H1 (cell line): ENCODE results near the gene MBNL2. TPM values are rescaled to one million over a fixed set of nuclear protein-coding genes. Genes with fewer than 3 reads are reported as not detected.

Experiments used
- CTCF ChIA-PET: fragments of 300-600 bp; sonication (Branson Sonifier 250); formaldehyde crosslinking; loops from one replicate; lab custom pipeline; 2021; ENCODE audit not compliant: partially characterized antibody; lab: Charles Lee
- POLR2A ChIA-PET: fragments of 300-600 bp; sonication (Branson Sonifier 250); formaldehyde crosslinking; loops from one replicate; lab custom pipeline; 2021; ENCODE audit warnings: inconsistent platforms; ENCODE audit not compliant: partially characterized antibody; lab: Charles Lee
- DNase-seq, 2 experiments: peaks; one replicate each; pipeline versions ENCODE4 v3.0.0 to v3.0.0-alpha.2; 2010 to 2022; ENCODE audit warnings: low spot score in 2 of 2, low read depth in 1 of 2, mixed read lengths in 1 of 2
- FAIRE-seq: peaks from 2 replicates; lab custom pipeline; 2011; peaks lifted over from hg19 to GRCh38; lab: Jason Lieb, UNC
- H2AFZ ChIP-seq: 2 replicates; pipeline ENCODE4 v1.8.1; 2012; ENCODE audit warnings: low read length, inconsistent platforms
- H2AK5ac ChIP-seq: 2 replicates; pipeline ENCODE4 v1.6.1; 2013; ENCODE audit warnings: low read depth, low read length
- H2BK120ac ChIP-seq: replicated peaks from 2 replicates; pipeline ENCODE3; 2013; ENCODE audit warnings: low read depth, low read length, inconsistent platforms
- H2BK12ac ChIP-seq: 2 replicates; pipeline ENCODE4 v1.6.1; 2013; ENCODE audit warnings: low read depth, low read length
- H2BK15ac ChIP-seq: 2 replicates; pipeline ENCODE4 v1.6.1; 2013; ENCODE audit warnings: low read length
- H2BK20ac ChIP-seq: 2 replicates; pipeline ENCODE4 v1.6.1; 2013; ENCODE audit warnings: low read length
- H2BK5ac ChIP-seq: 2 replicates; pipeline ENCODE4 v1.6.1; 2013; ENCODE audit warnings: low read depth, low read length
- H3K14ac ChIP-seq: 2 replicates; pipeline ENCODE4 v1.6.1; 2013; ENCODE audit warnings: inconsistent platforms; ENCODE audit not compliant: insufficient read length
- H3K18ac ChIP-seq: 2 replicates; pipeline ENCODE4 v1.6.1; 2013; ENCODE audit warnings: low read length; ENCODE audit errors: extremely low read depth
- H3K23ac ChIP-seq: 2 replicates; pipeline ENCODE4 v1.6.1; 2013; ENCODE audit warnings: inconsistent platforms; ENCODE audit not compliant: insufficient read length
- H3K23me2 ChIP-seq: 2 replicates; pipeline ENCODE4 v1.6.1; 2013; ENCODE audit warnings: low read depth, low read length
- H3K27ac ChIP-seq: 2 replicates; pipeline ENCODE4 v1.6.1; 2011; ENCODE audit warnings: low read depth, low read length, inconsistent platforms
- H3K27me3 ChIP-seq, 4 experiments: replicated peaks in 1 of 4; 1 replicate in 1 of 4; 2 replicates in 3 of 4; pipeline versions ENCODE4 v1.6.1 to v1.8.1; 2011 to 2013; ENCODE audit warnings: low read length in 3 of 4, mild to moderate bottlenecking in 3 of 4, inconsistent platforms in 2 of 4, mixed read lengths in 2 of 4, moderate library complexity in 1 of 4; ENCODE audit not compliant: control insufficient read depth in 3 of 4, insufficient read depth in 3 of 4; ENCODE audit errors: extremely low read depth in 1 of 4
- H3K36me3 ChIP-seq, 4 experiments: 2 replicates each; pipeline versions ENCODE4 v1.6.1 to v1.8.1; 2011 to 2013; ENCODE audit warnings: mild to moderate bottlenecking in 4 of 4, low read length in 3 of 4, moderate library complexity in 2 of 4, control low read depth in 1 of 4, inconsistent platforms in 1 of 4; ENCODE audit not compliant: insufficient read depth in 4 of 4, control insufficient read depth in 2 of 4
- H3K4ac ChIP-seq: replicated peaks from 2 replicates; pipeline ENCODE3; 2013; ENCODE audit warnings: low read length, low read depth, mixed read lengths, inconsistent platforms; ENCODE audit not compliant: insufficient read length
- H3K4me1 ChIP-seq, 4 experiments: replicated peaks in 1 of 4; 1 replicate in 1 of 4; 2 replicates in 3 of 4; pipeline versions ENCODE4 v1.6.1 to v1.8.1; 2011 to 2013; ENCODE audit warnings: low read length in 3 of 4, inconsistent platforms in 2 of 4, mixed read lengths in 1 of 4; ENCODE audit not compliant: insufficient read depth in 4 of 4, control insufficient read depth in 3 of 4
- H3K4me2 ChIP-seq, 2 experiments: 2 replicates each; pipeline versions ENCODE4 v1.6.1 to v1.8.1; 2011 to 2013; ENCODE audit warnings: low read depth in 2 of 2, low read length in 2 of 2, control low read depth in 1 of 2, inconsistent platforms in 1 of 2, mild to moderate bottlenecking in 1 of 2; ENCODE audit not compliant: insufficient read depth in 1 of 2
- H3K4me3 ChIP-seq, 4 experiments: fragments of 200-600, 300-600 bp in 1 of 4; sonication (generic), shearing (Covaris generic), sonication (Bioruptor Twin) in 1 of 4; 2 replicates each; pipeline versions ENCODE4 v1.5.1 to v1.8.1; 2011 to 2016; ENCODE audit warnings: low read length in 4 of 4, low read depth in 3 of 4, control low read depth in 2 of 4, inconsistent platforms in 2 of 4, mild to moderate bottlenecking in 2 of 4, mixed read lengths in 1 of 4, moderate library complexity in 1 of 4; ENCODE audit not compliant: insufficient read depth in 2 of 4; ENCODE audit errors: extremely low read depth in 1 of 4
- H3K56ac ChIP-seq: replicated peaks from 2 replicates; pipeline ENCODE3; 2013; ENCODE audit warnings: low read depth, mild to moderate bottlenecking, mixed read lengths, low read length, inconsistent platforms; ENCODE audit not compliant: insufficient read length
- H3K79me1 ChIP-seq: 2 replicates; pipeline ENCODE4 v1.6.1; 2013; ENCODE audit warnings: low read depth, low read length, control low read depth
- H3K79me2 ChIP-seq, 2 experiments: 2 replicates each; pipeline versions ENCODE4 v1.6.1 to v1.8.1; 2012 to 2013; ENCODE audit warnings: low read length in 2 of 2, mild to moderate bottlenecking in 2 of 2, inconsistent platforms in 1 of 2; ENCODE audit not compliant: insufficient read depth in 2 of 2, control insufficient read depth in 1 of 2
- H3K9ac ChIP-seq, 4 experiments: replicated peaks in 1 of 4; 1 replicate in 1 of 4; 2 replicates in 3 of 4; pipeline versions ENCODE4 v1.6.1 to v1.8.1; 2011 to 2013; ENCODE audit warnings: low read depth in 3 of 4, low read length in 3 of 4, control low read depth in 2 of 4, mild to moderate bottlenecking in 2 of 4, moderate library complexity in 2 of 4, inconsistent platforms in 1 of 4; ENCODE audit errors: extremely low read depth in 1 of 4
- H3K9me3 ChIP-seq, 2 experiments: 2 replicates each; pipeline versions ENCODE4 v1.6.1 to v1.8.1; 2012 to 2013; ENCODE audit warnings: mild to moderate bottlenecking in 2 of 2, moderate library complexity in 2 of 2, control low read depth in 1 of 2, inconsistent platforms in 1 of 2, low read depth in 1 of 2, low read length in 1 of 2, mixed read lengths in 1 of 2; ENCODE audit not compliant: insufficient read depth in 2 of 2
- H4K20me1 ChIP-seq, 2 experiments: replicated peaks in 1 of 2; 2 replicates each; pipeline versions ENCODE3 to v1.8.1; 2011 to 2013; ENCODE audit warnings: inconsistent platforms in 2 of 2, low read length in 2 of 2, mild to moderate bottlenecking in 1 of 2; ENCODE audit not compliant: insufficient read depth in 2 of 2, control insufficient read depth in 1 of 2
- H4K5ac ChIP-seq: 2 replicates; pipeline ENCODE4 v1.6.1; 2013; ENCODE audit warnings: low read length, low read depth, mixed read lengths, inconsistent platforms; ENCODE audit not compliant: insufficient read length
- H4K8ac ChIP-seq: 2 replicates; pipeline ENCODE4 v1.8.0; 2013; ENCODE audit warnings: mild to moderate bottlenecking, moderate library complexity, low read length, inconsistent platforms; ENCODE audit not compliant: insufficient read depth; ENCODE audit errors: extremely low read depth
- H4K91ac ChIP-seq: replicated peaks from 2 replicates; pipeline ENCODE3; 2013; ENCODE audit warnings: low read length, mixed read lengths, inconsistent platforms; ENCODE audit not compliant: insufficient read length
- BCL11A ChIP-seq, 2 experiments: IDR thresholded peaks; one replicate each; pipeline ENCODE4 v1.6.1; 2011; ENCODE audit warnings: low read depth in 2 of 2, low read length in 2 of 2, mild to moderate bottlenecking in 2 of 2
- KDM4A ChIP-seq: IDR thresholded peaks from one replicate; pipeline ENCODE4 v1.7.1; 2012; ENCODE audit warnings: low read depth, mild to moderate bottlenecking, moderate library complexity, low read length, inconsistent platforms; ENCODE audit not compliant: severe bottlenecking
- SIRT6 ChIP-seq: IDR thresholded peaks from one replicate; pipeline ENCODE4 v1.7.1; 2012; ENCODE audit warnings: low read length, inconsistent platforms
- SUZ12 ChIP-seq: fragments of 200-600 bp; sonication (generic); IDR thresholded peaks from 2 replicates; pipeline ENCODE4 v1.6.1; 2012; ENCODE audit warnings: mild to moderate bottlenecking, inconsistent platforms, low read length, moderate library complexity, mixed read lengths
- WGBS, 2 experiments: shearing (Covaris generic) in 1 of 2; methylation state at CpG; one replicate each; pipeline versions ENCODE4 v1.1.6 to v1.1.7; 2013 to 2015; ENCODE audit warnings: low lambda C conversion rate in 2 of 2, mixed read lengths in 2 of 2, inconsistent platforms in 1 of 2, low coverage in 1 of 2, missing lambda C conversion rate in 1 of 2; ENCODE audit not compliant: insufficient replicate concordance in 2 of 2, insufficient coverage in 1 of 2, insufficient read length in 1 of 2; ENCODE audit errors: extremely low coverage in 1 of 2, missing lambda C conversion rate in 1 of 2; 5-methylcytosine and 5-hydroxymethylcytosine counted together
- polyA plus RNA-seq, 7 experiments: library from polyadenylated mRNA; depleted of rRNA in 3 of 7; stranded (reverse) in 5 of 7; unstranded in 2 of 7; fragments of >200 nt in 5 of 7; fragments of 200-250 nt in 2 of 7; gene quantifications; 1 replicate in 5 of 7; 2 replicates in 1 of 7; 4 replicates in 1 of 7; pipeline versions ENCODE4 v1.2.1 to v1.2.3, GENCODE V29; 2011 to 2013; ENCODE audit warnings: missing spikeins in 2 of 7, mixed read lengths in 2 of 7
- total RNA-seq: library from RNA; stranded (reverse); fragmentation: NEBNext Ultra II Directional; extraction: Animal tissue kit (Norgen Biotek cat#: 25700); gene quantifications from 2 replicates; pipeline ENCODE4 v1.2.1, GENCODE V29; 2021

MBNL2 gene
- total and polyA plus RNA-seq, 2 of the 8 experiments (the other 6 are each of a cell fraction or from before 2014, with no cell fraction given) = 1.0 to 2.6 TPM

GRCh38 chr13:97284558-97284957 is 62.4 kb downstream of the MBNL2 start:
- Histone ChIP-seq H3K4me3 (no peak overlapping the region), H3K14ac (no peak overlapping the region), H3K4me1 (no peaks in the 10 kb centered on the region), H2BK120ac (no peak overlapping the region), H3K9me3 (no peaks in the 10 kb centered on the region), H3K79me2 (no peaks in the 10 kb centered on the region), H2BK15ac (no peak overlapping the region), H3K4me2 (no peak overlapping the region), H2BK5ac (no peak overlapping the region), H4K5ac (no peak overlapping the region), H3K4ac (no peak overlapping the region), H4K8ac (no peak overlapping the region), H3K9ac (no peak overlapping the region), H4K20me1 (peaks cover 0 to 2% of the 10 kb centered on the region in 2 experiments), H2AFZ (no peak overlapping the region), H2BK20ac (no peak overlapping the region), H2AK5ac (no peak overlapping the region), H3K36me3 (no peaks in the 10 kb centered on the region), H3K23me2 (no peaks in the 10 kb centered on the region; the same call in 1 of the 2 replicates), H2BK12ac (no peak overlapping the region), H4K91ac (no peak overlapping the region), H3K27ac (no peak overlapping the region), H3K27me3 (no peaks in the 10 kb centered on the region), H3K79me1 (no peaks in the 10 kb centered on the region; the same call in 1 of the 2 replicates), H3K56ac (no peak overlapping the region), H3K18ac (no peak overlapping the region), H3K23ac (no peak overlapping the region)
- WGBS, 2 experiments = 96% methylated on average over 3 of the region's 3 CpGs; no CpG with 5 or more reads in 1 of the 2 experiments
- ChIA-PET CTCF (no interaction called here), POLR2A (no interaction called here)
- FAIRE-seq (no peak), DNase-seq (no peak)
- TF ChIP-seq BCL11A (IDR thresholded peaks at IDR 0.05; ENCODE audit: low read depth in 2 of 2, low read length in 2 of 2) (no peak), KDM4A (no peak), SIRT6 (no peak), SUZ12 (no peak)
